GM19099 (cell line): ENCODE data around the gene GSTO2.

Experiments used
- POLR2A ChIP-seq: IDR thresholded peaks from 3 replicates; pipeline ENCODE4 v1.6.1; 2011; ENCODE audit warnings: low read depth; ENCODE audit not compliant: insufficient read length; ENCODE audit errors: extremely low read depth

GSTO2 gene

DNA sequence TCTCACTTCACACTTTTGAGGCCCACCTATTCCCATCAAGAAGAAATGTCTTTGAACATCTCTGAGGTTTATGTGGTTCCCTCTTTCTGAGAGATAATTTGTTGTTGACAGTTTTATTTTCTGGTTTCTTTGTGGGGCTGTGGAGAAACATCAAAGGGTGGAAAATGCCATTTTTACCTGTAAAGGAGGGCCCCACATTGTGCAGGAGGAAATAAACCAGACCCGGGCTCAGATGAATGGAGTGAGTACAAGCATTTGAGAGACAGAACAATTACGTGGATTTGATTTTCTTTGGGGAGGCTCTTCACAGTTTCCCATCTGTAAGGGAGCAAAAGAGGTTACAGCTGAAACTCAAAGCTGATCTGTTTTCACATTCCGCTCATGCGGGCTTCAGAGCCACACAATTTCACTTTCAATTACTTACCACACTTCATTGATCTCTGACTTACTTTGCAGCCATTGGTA is 39.5 kb downstream of the GSTO2 start:
- TF ChIP-seq POLR2A = no peak

DNA sequence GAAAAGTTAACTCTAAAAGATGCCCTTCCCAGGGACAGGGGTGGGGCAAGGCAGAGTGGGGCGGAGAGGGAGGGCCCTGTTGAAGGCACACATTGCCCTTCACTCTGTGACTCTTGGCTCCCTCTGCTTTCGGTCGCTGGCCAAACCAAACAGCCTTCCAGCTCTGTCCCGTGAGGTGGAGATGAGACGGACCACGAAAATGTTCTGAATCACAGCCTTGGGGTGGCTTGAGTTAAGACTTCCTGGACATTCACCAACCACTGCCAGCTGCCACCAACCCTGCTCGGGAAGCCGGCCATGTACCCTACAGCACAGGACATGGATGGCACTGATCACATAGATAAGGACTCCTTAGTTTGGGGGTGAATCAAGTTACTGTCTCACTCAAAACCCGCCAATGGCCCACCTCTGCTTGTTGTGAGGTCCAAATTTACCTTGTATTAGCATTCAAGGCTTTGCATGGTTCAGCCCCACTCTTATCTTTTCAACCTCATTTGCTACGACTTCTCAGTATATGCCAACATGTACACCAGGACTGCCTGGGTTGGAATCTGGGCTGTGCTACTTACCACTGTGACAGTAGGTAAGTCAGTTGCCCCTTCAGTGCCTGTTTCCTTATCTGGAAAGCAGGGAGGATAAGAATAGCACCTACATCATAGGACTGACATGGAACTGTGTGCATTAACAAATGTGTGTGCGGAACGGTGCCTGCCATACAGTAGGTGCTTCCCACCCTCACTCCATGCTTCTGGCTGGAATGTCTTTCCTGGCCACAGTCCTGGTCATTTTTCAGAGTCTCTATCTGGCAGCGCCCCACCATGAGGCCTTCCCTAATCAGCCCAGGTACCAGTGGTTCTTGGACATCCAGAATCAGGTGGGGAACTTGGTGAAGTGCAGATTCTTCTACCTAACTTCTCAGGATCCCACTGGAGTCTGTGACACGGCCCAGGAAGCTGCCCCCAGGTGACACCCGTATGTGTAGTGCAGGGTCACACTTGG is 41.3 kb downstream of the GSTO2 start:
- no peak for TF ChIP-seq POLR2A

- no peak for TF ChIP-seq POLR2A
Observed at GRCh38 chr10:104311184-104311720, 42.3 kb downstream of the GSTO2 start.

GRCh38 chr10:104314591-104315485 is 45.9 kb downstream of the GSTO2 start:
- no peak for TF ChIP-seq POLR2A

DNA sequence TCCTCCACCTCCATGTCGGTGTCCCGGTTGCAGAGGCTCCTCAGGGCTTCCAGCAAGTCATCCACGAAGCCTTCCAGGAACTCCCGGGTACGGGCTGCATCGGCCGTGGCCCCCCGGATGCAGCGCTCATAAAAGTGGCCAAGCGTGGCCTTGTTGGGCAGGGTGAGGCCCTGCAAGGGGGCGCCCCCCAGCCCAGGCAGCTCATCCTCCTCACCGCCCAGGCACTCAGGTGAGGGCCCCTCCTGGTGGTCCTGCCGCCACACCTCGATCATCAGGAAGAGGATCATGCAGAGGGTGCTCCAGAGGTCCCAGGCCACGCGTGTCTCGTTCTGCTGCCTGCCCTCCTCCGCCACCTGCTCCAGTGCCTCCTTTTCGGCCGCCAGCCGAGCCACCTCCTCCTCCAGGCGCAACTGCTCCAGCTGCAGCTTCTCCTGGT is 46.5 kb downstream of the GSTO2 start:
- TF ChIP-seq POLR2A = no peak

DNA sequence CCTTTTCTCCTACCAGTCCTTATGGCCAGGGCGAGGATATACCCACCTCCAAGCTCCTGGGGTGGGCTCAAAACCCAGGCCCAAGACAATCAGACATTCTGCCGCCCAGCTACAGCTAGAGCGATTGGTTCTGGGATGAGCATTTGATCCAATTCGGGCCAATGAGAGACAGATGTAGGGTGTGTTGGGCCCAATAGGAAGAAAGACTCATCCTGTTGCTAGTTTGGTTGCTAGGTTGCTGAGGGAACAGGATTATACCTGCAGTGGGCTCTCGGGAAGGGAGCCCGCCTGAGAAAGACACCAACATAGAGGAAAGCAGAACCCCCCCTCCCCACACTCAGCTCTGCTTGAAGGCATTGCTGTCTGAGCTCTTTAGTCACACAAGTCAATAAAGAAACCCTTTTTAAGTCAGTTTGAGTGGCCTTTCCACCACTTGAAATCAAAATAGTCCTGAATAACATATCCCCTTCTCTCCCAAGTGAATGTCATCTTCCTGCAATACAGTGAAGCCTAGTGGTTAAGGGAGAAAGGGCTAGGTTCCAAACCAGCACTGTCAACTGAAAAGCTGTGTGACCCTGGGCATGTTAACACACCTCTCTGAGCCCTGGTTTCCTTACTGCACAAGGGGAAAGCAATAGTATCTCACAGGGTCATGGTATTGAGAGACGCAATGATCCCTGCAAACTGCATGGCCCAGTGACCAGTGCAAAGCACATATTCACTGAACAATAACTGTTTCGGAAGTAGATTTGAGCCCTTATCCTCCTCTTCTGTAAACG is 47.5 kb downstream of the GSTO2 start:
- TF ChIP-seq POLR2A = no peak

DNA sequence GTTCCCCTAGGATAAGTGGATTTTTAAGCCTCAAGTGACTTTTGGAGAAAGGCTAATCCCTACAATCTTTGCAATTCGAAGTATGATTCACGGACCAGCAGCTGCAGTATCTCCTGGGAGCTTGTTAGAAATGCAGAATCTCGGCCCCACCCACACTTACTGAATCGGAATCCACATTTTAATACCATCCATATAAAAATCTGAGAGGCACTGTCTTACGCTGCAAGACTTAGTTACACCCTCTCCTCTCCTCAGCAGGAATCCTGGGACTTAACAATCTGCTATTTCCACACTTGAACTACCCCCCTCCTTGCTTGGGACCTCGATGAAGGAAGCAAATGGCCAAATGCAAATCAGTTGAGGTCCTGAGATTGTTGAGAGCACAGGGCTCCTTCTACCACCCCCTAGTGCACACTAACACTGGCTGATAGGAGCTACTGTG is 48.3 kb downstream of the GSTO2 start:
- TF ChIP-seq POLR2A = no peak

GRCh38 chr10:104317726-104318299 is 48.8 kb downstream of the GSTO2 start:
- no peak for TF ChIP-seq POLR2A

DNA sequence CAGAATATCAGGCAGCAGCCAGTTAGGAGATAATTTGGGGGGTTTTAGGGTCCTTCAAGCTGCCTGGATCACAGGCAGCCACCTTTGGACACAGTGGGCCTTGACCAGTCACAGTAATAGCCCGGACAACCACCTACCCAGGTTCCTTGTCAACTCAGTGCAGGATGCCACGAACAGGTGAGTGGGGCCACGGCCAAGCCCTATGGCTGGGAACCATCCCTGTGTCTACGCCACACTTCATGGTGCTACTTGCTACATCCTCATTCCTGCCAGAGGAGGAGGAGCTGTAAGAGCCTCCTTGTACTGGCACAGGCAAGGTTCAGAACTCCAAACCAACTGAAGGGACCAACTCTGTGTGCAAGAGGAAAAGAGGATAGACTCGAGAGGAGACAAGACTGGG is 49.3 kb downstream of the GSTO2 start:
- TF ChIP-seq POLR2A = no peak

DNA sequence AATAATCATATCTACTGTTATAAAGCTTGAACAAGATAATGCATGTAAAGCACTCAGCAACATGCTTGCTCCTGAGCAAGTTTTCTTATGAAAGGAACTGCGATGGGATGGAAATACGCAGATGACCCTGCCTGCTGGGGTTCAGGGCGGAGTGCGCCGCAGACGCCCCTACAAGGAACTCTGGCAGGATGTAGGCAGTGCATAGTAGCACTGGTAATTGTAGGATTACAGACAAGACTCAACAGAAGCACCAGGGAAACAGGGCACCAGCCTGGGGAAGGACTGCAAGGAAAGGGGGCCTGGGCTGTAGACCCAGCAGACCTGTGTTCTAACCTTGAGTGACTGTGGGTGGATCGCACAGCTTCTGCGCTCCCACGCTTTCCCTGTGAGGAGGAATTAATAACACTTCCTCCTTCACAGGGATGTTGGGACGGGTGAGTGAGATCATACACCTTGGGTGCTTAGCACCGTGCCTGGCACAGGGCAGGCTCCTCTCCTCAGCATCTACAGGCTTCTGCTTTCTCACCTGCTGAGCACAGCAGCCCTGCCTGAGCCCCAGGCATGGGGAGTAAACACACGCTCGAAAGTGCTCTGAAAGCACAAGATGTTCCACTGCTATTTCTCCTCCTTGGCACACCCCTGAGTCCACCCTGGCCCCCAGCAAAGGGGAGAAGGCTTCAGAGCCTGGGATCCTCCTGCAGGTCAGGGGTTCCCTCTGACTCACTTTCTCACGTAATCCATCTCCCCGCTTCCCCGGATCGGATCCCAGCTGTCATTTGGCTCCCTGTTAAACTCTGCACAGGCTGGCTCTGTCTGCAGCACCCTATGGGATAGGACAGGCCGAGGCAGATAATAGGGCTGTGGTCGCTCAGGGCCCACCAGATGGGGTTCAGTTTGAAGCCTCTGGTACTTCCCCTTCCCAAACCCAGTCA is 50.1 kb downstream of the GSTO2 start:
- TF ChIP-seq POLR2A = no peak

DNA sequence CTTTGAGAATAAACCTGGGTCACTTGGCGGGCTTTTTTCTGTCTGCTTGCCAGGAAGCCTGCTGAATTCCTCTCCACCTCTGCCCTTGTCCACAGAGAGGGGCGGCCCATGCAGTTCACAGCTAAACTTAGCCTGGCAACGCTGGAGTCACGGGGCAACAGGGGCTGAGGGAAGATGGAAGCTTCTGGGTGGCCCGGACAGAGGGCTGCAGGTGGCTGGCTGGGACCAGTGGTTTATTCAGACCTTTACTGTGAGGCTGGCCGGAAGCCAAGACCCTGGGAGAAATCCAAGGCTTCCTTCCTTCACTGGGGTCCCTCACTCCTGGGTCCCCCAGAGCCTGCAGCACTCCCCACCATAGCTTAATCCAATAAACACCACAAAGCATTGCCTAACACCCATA is 52.2 kb downstream of the GSTO2 start:
- no peak for TF ChIP-seq POLR2A

- no peak for TF ChIP-seq POLR2A
Observed at GRCh38 chr10:104321725-104322415, 52.9 kb downstream of the GSTO2 start.
